GM13976 (cell line): ENCODE measurements around the gene CARD10.

Experiments
- DNase-seq: peaks from one replicate; pipeline ENCODE4 v3.0.0; 2012; ENCODE audit warnings: low spot score
- CTCF ChIP-seq: IDR thresholded peaks from 2 replicates; pipeline ENCODE4 v1.5.1; 2012; ENCODE audit warnings: borderline replicate concordance, mild to moderate bottlenecking; ENCODE audit not compliant: insufficient read depth; ENCODE audit errors: extremely low read depth, missing control alignments, control extremely low read depth
- in situ Hi-C: fragments of 300-500 bp; cut with MboI; formaldehyde crosslinking; loops from one replicate; pipeline ENCODE4 v1.12.0; 2022; ENCODE audit warnings: low sequenced_read_pairs, mixed read lengths, inconsistent platforms; ENCODE audit not compliant: unreplicated experiment

The CARD10 gene

DNA sequence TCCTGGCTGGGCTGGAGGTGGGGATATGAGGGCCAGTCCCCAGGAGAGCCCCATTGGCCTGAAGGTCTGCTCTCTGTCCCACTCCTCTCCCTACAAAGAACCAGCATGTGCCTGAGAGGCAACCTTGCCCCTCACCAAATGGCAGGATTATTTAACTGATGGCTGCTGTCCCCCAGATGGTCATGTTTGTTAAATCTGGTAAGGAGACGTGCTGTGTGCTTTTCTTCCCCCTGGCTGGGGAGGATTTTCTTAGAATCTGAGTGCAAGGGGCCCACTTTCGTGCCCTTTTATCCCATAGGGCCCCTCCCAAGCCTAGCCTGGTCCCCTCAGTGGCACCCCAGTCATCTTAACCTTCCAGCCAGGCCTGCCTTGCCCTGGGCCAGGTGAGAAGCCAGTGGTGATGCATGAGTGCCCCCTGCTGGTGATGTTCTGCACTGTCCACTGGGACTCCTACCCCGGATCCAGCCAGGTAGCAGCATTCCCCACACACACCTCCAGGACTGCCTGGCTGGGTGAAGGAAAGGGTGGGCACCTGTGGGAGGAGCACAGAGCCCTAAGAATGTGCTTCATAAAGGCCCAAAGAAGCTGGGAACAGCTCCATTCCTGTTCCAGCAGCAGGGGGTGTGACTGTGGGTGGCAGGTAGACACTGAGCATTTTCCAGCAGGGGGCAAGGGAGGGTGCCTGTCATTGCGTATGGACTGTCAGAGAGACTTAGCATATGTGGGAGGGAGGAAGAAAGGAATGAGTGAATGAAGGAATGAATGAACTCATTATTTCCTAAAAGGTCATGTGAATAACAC is 61.9 kb downstream of the CARD10 start:
- in situ Hi-C loops: no loop called here
- DNase-seq: peak; percentile 89
- peak; percentile 89 for TF ChIP-seq CTCF

DNA sequence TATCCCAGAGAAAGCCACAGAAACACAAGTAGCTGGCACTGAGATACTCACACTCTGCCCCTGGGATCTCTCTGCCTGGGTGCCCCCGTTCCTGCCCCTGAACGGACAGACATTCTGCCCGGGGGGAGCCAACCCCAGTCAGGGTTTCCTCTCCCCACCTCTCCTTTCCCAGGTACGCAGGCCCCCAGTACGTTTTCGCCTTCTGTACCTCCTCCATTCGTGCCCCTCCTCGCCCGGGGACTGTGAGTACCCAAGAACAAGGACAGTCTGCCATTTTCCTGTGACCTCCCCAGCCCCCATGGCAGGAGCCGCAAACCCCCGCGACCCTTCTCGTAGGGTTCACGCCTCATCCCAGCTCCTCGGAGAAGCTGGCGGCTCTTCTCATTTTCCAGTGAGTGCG is 62.9 kb downstream of the CARD10 start:
- in situ Hi-C loops: no loop called here
- no peak for TF ChIP-seq CTCF

GRCh38 chr22:37455896-37456295 is 63.3 kb downstream of the CARD10 start:
- DNase-seq: no peak
- no peak for TF ChIP-seq CTCF
- in situ Hi-C loops: no loop called here

More for the DNA sequence above, 62.9 kb downstream of the CARD10 start:
- no peak for DNase-seq

- TF ChIP-seq CTCF: no peak
- no peak for DNase-seq
- in situ Hi-C loops: no loop called here
Observed at GRCh38 chr22:37454857-37455686, 64.1 kb downstream of the CARD10 start.

DNA sequence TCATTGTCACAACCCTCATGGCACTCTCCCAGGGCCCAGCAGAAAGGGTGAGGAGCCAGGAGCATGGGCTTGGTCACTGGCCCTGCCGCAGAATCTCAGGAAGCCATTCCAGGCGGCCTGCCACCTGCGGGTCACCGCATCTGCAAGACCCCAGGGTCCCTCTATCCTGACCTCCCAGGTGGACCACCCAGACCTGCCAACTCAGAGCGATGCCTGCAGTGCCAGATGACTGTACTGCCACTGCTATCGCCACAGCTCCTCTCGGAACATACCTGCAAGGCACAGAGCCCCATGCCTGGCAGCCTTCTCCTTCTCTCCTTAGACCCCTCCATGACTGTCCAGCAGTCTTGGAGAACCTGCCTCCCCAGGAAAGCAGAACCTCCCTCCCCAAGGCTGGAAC is 65.5 kb downstream of the CARD10 start:
- in situ Hi-C loops: no loop called here
- TF ChIP-seq CTCF: no peak
- no peak for DNase-seq

- DNase-seq: no peak
- in situ Hi-C loops: no loop called here
- TF ChIP-seq CTCF: no peak
Observed at GRCh38 chr22:37451218-37451617, 68.0 kb downstream of the CARD10 start.
